Mucosa of stomach (tissue), 1 donor: Measurements from ENCODE around the gene VAPA.

Experiments
- H3K27me3 ChIP-seq: one replicate; pipeline ENCODE4 v1.7.0; 2013; ENCODE audit warnings: mild to moderate bottlenecking, low read length; ENCODE audit not compliant: control insufficient read depth, insufficient read depth
- H3K36me3 ChIP-seq: one replicate; pipeline ENCODE4 v1.7.0; 2013; ENCODE audit warnings: low read length; ENCODE audit not compliant: control insufficient read depth, insufficient read depth
- H3K4me1 ChIP-seq: one replicate; pipeline ENCODE4 v1.7.0; 2013; ENCODE audit warnings: mild to moderate bottlenecking, low read length; ENCODE audit not compliant: control insufficient read depth, insufficient read depth
- H3K4me3 ChIP-seq: one replicate; pipeline ENCODE4 v1.7.0; 2013; ENCODE audit warnings: low read length
- H3K9ac ChIP-seq: one replicate; pipeline ENCODE4 v1.7.0; 2013; ENCODE audit warnings: mild to moderate bottlenecking, low read length, moderate library complexity
- H3K9me3 ChIP-seq: one replicate; pipeline ENCODE4 v1.7.0; 2013; ENCODE audit warnings: mild to moderate bottlenecking, low read length, moderate library complexity; ENCODE audit not compliant: control insufficient read depth
- donor health status: Pancreatic carcinoma.

The VAPA gene

GRCh38 chr18:9951022-9951859, 37.4 kb downstream of the VAPA start:
- H3K4me3 ChIP-seq, result no peak overlapping the region
- H3K9me3 ChIP-seq, result no peaks in the 10 kb centered on the region
- H3K4me1 ChIP-seq, result no peaks in the 10 kb centered on the region
- H3K27me3 ChIP-seq, result no peaks in the 10 kb centered on the region
- no peak overlapping the region for H3K9ac ChIP-seq
- H3K36me3 ChIP-seq, result no peaks in the 10 kb centered on the region

GRCh38 chr18:9952633-9953416, 39.0 kb downstream of the VAPA start:
- Histone ChIP-seq H3K27me3 (no peaks in the 10 kb centered on the region), H3K4me1 (no peaks in the 10 kb centered on the region), H3K9ac (no peak overlapping the region), H3K4me3 (no peak overlapping the region), H3K36me3 (no peaks in the 10 kb centered on the region), H3K9me3 (no peaks in the 10 kb centered on the region)

GRCh38 chr18:9958861-9959399, 45.1 kb downstream of the VAPA start:
- Histone ChIP-seq H3K9me3 (no peaks in the 10 kb centered on the region), H3K4me1 (no peaks in the 10 kb centered on the region), H3K9ac (no peak overlapping the region), H3K36me3 (no peaks in the 10 kb centered on the region), H3K27me3 (no peaks in the 10 kb centered on the region), H3K4me3 (no peak overlapping the region)

- Histone ChIP-seq H3K27me3 (no peaks in the 10 kb centered on the region), H3K9me3 (no peaks in the 10 kb centered on the region), H3K4me1 (no peaks in the 10 kb centered on the region), H3K4me3 (no peak overlapping the region), H3K36me3 (no peaks in the 10 kb centered on the region), H3K9ac (no peak overlapping the region)
Measured at GRCh38 chr18:9959564-9959963, 45.7 kb downstream of the VAPA start.

GRCh38 chr18:9960258-9960904, 46.6 kb downstream of the VAPA start:
- Histone ChIP-seq H3K4me3 (no peak overlapping the region), H3K9ac (no peak overlapping the region), H3K4me1 (no peaks in the 10 kb centered on the region), H3K27me3 (no peaks in the 10 kb centered on the region), H3K9me3 (no peaks in the 10 kb centered on the region), H3K36me3 (no peaks in the 10 kb centered on the region)

- no peak overlapping the region for H3K4me3 ChIP-seq
- H3K4me1 ChIP-seq, result no peaks in the 10 kb centered on the region
- no peaks in the 10 kb centered on the region for H3K9me3 ChIP-seq
- no peaks in the 10 kb centered on the region for H3K27me3 ChIP-seq
- H3K9ac ChIP-seq, result no peak overlapping the region
- no peaks in the 10 kb centered on the region for H3K36me3 ChIP-seq
Measured at GRCh38 chr18:9961041-9961440, 47.2 kb downstream of the VAPA start.

- Histone ChIP-seq H3K9me3 (no peaks in the 10 kb centered on the region), H3K27me3 (peaks cover 12% of the 10 kb centered on the region), H3K9ac (no peak overlapping the region), H3K4me3 (no peak overlapping the region), H3K4me1 (no peaks in the 10 kb centered on the region), H3K36me3 (no peaks in the 10 kb centered on the region)
Measured at GRCh38 chr18:9965711-9966624, 52.2 kb downstream of the VAPA start.

- H3K27me3 ChIP-seq, result peaks cover 12% of the 10 kb centered on the region
- no peak overlapping the region for H3K4me3 ChIP-seq
- no peaks in the 10 kb centered on the region for H3K9me3 ChIP-seq
- peak overlapping the region; percentile 3 for H3K9ac ChIP-seq
- no peaks in the 10 kb centered on the region for H3K36me3 ChIP-seq
- no peaks in the 10 kb centered on the region for H3K4me1 ChIP-seq
Measured at GRCh38 chr18:9968081-9968848, 54.4 kb downstream of the VAPA start.

GRCh38 chr18:9969247-9969646, 55.4 kb downstream of the VAPA start:
- H3K9ac ChIP-seq, result no peak overlapping the region
- peaks cover 12% of the 10 kb centered on the region for H3K27me3 ChIP-seq
- H3K4me1 ChIP-seq, result no peaks in the 10 kb centered on the region
- H3K36me3 ChIP-seq, result no peaks in the 10 kb centered on the region
- no peak overlapping the region for H3K4me3 ChIP-seq
- H3K9me3 ChIP-seq, result no peaks in the 10 kb centered on the region

GRCh38 chr18:9971313-9971920, 57.6 kb downstream of the VAPA start:
- Histone ChIP-seq H3K4me3 (no peak overlapping the region), H3K9ac (no peak overlapping the region), H3K36me3 (no peaks in the 10 kb centered on the region), H3K27me3 (peaks cover 12% of the 10 kb centered on the region), H3K4me1 (no peaks in the 10 kb centered on the region), H3K9me3 (no peaks in the 10 kb centered on the region)
